Upper lobe of left lung (tissue), 4 donors: Measurements from ENCODE around the gene NSD1.

Experiments used
- CTCF ChIP-seq, 6 experiments: fragments of 450-650 bp in 4 of 6; fragments of 200-600 bp in 2 of 6; sonication (generic) in 2 of 6; IDR thresholded peaks; one replicate each; pipeline ENCODE4 v1.5.1; 2016 to 2019; ENCODE audit warnings: antibody characterized with exemption in 6 of 6
- EP300 ChIP-seq, 4 donors: sonication (generic); formaldehyde crosslinking; IDR thresholded peaks; one replicate each; pipeline ENCODE4 v1.5.1; 2017; ENCODE audit warnings: antibody characterized with exemption in 4 of 4, control low read depth in 2 of 4

DNA sequence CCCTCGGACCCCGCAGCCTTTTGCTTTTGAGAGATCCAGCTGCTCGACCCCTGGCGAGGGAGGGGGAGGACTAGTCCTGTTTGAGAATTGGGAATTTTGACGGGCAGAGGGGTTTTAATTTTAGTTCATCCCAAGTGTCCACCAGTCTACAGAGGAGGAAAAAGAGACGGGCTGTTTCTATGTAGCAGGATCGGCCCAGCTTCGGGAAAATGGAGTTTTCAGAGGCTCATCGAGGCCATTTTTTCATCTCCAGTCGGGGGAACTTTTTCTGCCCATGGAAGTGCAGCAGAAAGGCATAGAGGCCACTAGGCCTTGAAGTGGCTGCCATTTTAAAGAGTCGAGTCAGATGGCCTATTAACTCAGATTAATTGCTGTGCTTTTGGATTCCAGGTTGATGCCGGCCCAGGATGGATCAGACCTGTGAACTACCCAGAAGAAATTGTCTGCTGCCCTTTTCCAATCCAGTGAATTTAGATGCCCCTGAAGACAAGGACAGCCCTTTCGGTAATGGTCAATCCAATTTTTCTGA lies 1.2 kb downstream of the NSD1 start:
- no peak for TF ChIP-seq CTCF (IDR thresholded peaks at IDR 0.05)
- no peak for TF ChIP-seq EP300 (IDR thresholded peaks at IDR 0.05)
